Upper lobe of left lung (tissue), 4 donors: Measurements from ENCODE around the gene DGKA.

ENCODE experiments used
- EP300 ChIP-seq, 4 donors: sonication (generic); formaldehyde crosslinking; IDR thresholded peaks; one replicate each; pipeline ENCODE4 v1.5.1; 2017; ENCODE audit warnings: antibody characterized with exemption in 4 of 4, control low read depth in 2 of 4
- POLR2AphosphoS5 ChIP-seq, 2 donors: sonication (generic); formaldehyde crosslinking; IDR thresholded peaks; one replicate each; pipeline ENCODE4 v1.5.1; 2017; ENCODE audit warnings: antibody characterized with exemption in 2 of 2
- TF ChIP-seq, protein P1 (sequence below), 6 experiments: fragments of 450-650 bp in 4 of 6; fragments of 200-600 bp in 2 of 6; sonication (generic) in 2 of 6; IDR thresholded peaks; one replicate each; pipeline ENCODE4 v1.5.1; 2016 to 2019; ENCODE audit warnings: antibody characterized with exemption in 6 of 6

- TF ChIP-seq, protein P1, sequence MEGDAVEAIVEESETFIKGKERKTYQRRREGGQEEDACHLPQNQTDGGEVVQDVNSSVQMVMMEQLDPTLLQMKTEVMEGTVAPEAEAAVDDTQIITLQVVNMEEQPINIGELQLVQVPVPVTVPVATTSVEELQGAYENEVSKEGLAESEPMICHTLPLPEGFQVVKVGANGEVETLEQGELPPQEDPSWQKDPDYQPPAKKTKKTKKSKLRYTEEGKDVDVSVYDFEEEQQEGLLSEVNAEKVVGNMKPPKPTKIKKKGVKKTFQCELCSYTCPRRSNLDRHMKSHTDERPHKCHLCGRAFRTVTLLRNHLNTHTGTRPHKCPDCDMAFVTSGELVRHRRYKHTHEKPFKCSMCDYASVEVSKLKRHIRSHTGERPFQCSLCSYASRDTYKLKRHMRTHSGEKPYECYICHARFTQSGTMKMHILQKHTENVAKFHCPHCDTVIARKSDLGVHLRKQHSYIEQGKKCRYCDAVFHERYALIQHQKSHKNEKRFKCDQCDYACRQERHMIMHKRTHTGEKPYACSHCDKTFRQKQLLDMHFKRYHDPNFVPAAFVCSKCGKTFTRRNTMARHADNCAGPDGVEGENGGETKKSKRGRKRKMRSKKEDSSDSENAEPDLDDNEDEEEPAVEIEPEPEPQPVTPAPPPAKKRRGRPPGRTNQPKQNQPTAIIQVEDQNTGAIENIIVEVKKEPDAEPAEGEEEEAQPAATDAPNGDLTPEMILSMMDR (IDR thresholded peaks at IDR 0.05) = no peak
- TF ChIP-seq POLR2AphosphoS5 (IDR thresholded peaks at IDR 0.05) (no peak), EP300 (IDR thresholded peaks at IDR 0.05) (no peak)
These were observed 22.0 kb upstream of the DGKA start for GRCh38 chr12:55908726-55909512.
